ENCODE data around the gene ABCB11.

- TF ChIP-seq CTCF (IDR thresholded peaks at IDR 0.05; ENCODE audit: low read length): no peak
- TF ChIP-seq EZH2 (optimal IDR thresholded peaks at IDR 0.05; ENCODE audit: low read depth, low read length): no peak
These were observed 59.9 kb downstream of the ABCB11 start for GRCh38 chr2:168971261-168971660.
